DMS 273 (cell line): ENCODE data around the gene SOX9.
A peak's percentile ranks its signal among the peaks of the same experiment; 100 is the strongest.
"Not testable (repeated sequence)": the region's sequence is repeated elsewhere in the genome, so short reads cannot be mapped to it uniquely, and the experiment has no call there.

Experiments used
- DNase-seq: peaks from one replicate; lab custom pipeline; 2025; ENCODE audit not compliant: unreplicated experiment; lab: John Stamatoyannopoulos, UW

Gene SOX9

GRCh38 chr17:72125742-72126141, 4.9 kb downstream of the SOX9 start:
- DNase-seq = no peak

GRCh38 chr17:72126575-72127486, 6.0 kb downstream of the SOX9 start:
- peak; percentile 42 for DNase-seq

- no peak for DNase-seq
These were observed 7.2 kb downstream of the SOX9 start for GRCh38 chr17:72128039-72128438.

- peak; percentile 78 for DNase-seq
These were observed 14.0 kb downstream of the SOX9 start for GRCh38 chr17:72134608-72135394.

- DNase-seq = peak; percentile 81
These were observed 14.9 kb downstream of the SOX9 start for GRCh38 chr17:72135546-72136325.

- DNase-seq = no peak
These were observed 15.9 kb downstream of the SOX9 start for GRCh38 chr17:72136692-72137091.

GRCh38 chr17:72137161-72137560, 16.3 kb downstream of the SOX9 start:
- DNase-seq = peak; percentile 93

GRCh38 chr17:72139212-72139611, 18.4 kb downstream of the SOX9 start:
- DNase-seq = no peak

GRCh38 chr17:72141336-72141735, 20.5 kb downstream of the SOX9 start:
- no peak for DNase-seq

- DNase-seq = not testable (repeated sequence)
These were observed 21.3 kb downstream of the SOX9 start for GRCh38 chr17:72142097-72142496.

GRCh38 chr17:72142614-72143013, 21.8 kb downstream of the SOX9 start:
- peak; percentile 75 for DNase-seq

- DNase-seq = no peak
These were observed 22.4 kb downstream of the SOX9 start for GRCh38 chr17:72143245-72143644.

GRCh38 chr17:72144101-72144500, 23.3 kb downstream of the SOX9 start:
- DNase-seq = no peak

- no peak for DNase-seq
These were observed 24.7 kb downstream of the SOX9 start for GRCh38 chr17:72145562-72145961.

GRCh38 chr17:72145962-72146361, 25.1 kb downstream of the SOX9 start:
- DNase-seq = no peak

- no peak for DNase-seq
These were observed 25.6 kb downstream of the SOX9 start for GRCh38 chr17:72146371-72146770.

- DNase-seq = no peak
These were observed 30.0 kb downstream of the SOX9 start for GRCh38 chr17:72150632-72151460.

GRCh38 chr17:72151565-72152386, 31.0 kb downstream of the SOX9 start:
- DNase-seq = no peak

GRCh38 chr17:72152387-72152929, 31.6 kb downstream of the SOX9 start:
- no peak for DNase-seq
